Amniotic stem cell (primary cell): ENCODE data around the gene TSPAN32.
"Not testable (repeated sequence)": the region's sequence is repeated elsewhere in the genome, so short reads cannot be mapped to it uniquely, and the experiment has no call there.

ENCODE experiments used
- DNase-seq: peaks from one replicate; lab custom pipeline; 2025; lab: John Stamatoyannopoulos, UW

The TSPAN32 gene

DNA sequence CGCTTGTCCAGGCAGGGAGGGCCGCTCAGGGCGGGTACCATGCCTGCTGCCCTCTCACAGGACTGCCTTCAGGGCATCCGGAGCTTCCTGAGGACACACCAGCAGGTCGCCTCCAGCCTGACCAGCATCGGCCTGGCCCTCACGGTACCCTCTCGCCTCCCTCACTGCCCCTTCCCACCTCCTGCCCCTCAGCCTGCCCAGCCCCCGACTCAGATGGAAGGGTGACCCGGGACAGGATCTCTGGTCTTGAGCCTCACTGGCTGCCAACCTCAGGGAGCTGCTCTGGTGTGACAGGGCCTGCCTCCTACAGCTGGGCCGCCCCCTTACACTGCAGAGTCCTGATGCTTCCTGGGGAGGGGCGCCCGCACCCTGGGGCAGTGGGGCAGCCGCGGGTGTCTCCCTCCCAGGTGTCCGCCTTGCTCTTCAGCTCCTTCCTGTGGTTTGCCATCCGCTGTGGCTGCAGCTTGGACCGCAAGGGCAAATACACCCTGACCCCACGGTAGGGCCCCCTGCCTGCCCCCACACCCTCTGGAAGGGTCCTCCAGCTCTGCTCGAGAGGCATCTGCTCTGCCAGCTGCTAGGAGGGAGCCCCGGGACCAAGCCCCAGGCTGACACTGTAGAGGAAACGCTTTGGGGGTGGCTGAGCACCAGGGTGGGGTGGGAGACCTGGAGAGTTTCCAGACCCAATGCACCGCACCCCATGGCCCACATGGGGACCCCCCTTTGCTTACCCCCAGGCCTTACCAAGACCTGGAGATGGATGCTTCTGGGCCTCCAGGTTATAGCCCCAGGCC is 14.6 kb downstream of the TSPAN32 start:
- no peak for DNase-seq

- no peak for DNase-seq
Observed at GRCh38 chr11:2316963-2317244, 15.1 kb downstream of the TSPAN32 start.

DNA sequence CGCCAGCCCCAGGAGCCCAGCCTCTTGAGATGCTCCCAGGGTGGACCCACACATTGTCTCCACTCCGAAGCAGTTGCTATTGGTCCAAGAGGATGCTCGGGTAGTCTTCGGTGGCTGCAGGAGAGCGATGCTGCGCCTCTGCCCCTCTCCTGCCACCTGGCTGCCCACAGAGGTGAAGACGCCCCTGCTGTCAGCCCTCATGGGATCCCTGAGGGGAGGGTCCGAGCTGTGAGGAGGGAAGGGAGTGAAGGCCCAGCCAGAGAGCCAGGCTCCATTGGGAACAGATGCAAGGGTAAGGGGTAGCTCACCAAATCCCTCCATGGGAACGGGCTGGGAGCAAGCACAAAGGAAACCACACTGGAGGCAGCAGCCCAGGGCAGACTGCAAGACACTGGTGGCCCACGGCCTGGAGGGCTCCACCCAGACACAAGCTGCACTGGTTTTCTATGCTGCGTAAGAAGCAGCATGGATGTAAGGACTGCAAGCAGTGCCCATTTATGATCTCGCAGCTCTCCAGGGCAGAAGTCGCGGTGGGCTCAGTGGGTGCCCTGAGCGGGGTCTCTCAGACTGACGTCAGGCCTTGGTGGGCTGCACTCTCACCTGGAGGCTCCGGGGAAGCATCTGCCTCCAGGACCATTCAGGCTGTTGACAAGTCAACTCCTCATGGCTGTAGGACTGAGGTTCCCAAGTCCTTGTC is 15.7 kb downstream of the TSPAN32 start:
- no peak for DNase-seq

- no peak for DNase-seq
Observed at GRCh38 chr11:2318123-2318522, 16.3 kb downstream of the TSPAN32 start.

DNA sequence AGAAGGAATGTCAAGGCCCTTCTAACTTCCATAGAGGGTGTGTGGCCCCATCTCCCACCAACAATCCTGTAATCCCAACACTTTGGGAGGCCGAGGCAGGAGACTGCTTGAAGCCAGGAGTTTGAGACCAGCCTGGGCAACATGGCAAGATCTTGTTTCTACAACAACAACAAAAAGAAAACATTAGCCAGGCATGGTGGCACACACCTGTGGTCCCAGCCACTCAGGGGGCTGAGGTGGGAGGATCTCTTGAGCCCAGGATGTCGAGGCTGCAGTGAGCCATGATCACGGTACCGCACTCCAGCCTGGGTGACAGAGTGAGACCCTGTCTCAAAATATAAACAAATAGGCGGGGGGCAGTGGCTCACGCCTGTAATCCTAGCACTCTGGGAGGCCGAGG is 16.9 kb downstream of the TSPAN32 start:
- DNase-seq = no peak

- DNase-seq = no peak
Observed at GRCh38 chr11:2319791-2320472, 18.1 kb downstream of the TSPAN32 start.

GRCh38 chr11:2320568-2321310 is 18.9 kb downstream of the TSPAN32 start:
- DNase-seq = no peak

GRCh38 chr11:2321311-2321683 is 19.5 kb downstream of the TSPAN32 start:
- no peak for DNase-seq

DNA sequence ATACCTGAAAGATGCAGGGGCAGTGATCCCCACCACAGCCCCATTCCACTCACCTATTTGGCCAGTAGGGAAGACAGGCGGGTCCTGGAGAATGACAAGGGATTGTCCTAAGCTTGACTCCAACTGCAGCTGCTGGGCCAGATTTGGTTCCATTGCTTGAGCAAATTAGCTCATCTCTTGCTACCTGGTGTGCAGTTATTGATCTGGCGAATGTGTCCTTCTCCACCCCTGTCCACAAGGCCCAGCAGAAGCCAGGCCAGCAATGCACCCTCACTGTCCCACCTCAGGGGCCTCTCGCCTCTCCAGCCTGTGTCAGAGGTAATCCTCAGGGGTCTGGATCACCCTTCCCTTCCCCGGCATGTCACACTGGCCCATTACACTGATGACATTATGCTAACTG is 23.3 kb downstream of the TSPAN32 start:
- no peak for DNase-seq

- no peak for DNase-seq
Observed at GRCh38 chr11:2325719-2326118, 23.9 kb downstream of the TSPAN32 start.

DNA sequence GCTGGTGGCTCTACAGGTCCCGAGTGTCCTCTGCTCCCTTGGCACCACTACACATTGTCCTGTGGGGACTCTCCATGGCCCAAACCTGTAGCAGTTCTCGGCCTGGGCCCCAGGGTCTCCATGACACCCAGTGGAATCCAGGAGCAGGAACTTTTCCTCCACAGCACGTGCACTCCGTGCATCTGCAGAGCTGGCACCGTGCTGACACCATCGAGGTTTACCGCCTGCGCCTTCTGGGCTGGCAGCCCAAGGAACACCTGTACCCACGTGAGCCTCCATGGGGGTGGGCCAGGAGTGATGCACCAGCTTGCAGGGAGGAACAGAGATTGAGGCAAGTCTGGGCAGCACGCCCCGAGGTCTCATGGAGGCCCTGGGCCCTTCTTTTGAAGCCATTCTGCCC is 25.2 kb downstream of the TSPAN32 start:
- no peak for DNase-seq

DNA sequence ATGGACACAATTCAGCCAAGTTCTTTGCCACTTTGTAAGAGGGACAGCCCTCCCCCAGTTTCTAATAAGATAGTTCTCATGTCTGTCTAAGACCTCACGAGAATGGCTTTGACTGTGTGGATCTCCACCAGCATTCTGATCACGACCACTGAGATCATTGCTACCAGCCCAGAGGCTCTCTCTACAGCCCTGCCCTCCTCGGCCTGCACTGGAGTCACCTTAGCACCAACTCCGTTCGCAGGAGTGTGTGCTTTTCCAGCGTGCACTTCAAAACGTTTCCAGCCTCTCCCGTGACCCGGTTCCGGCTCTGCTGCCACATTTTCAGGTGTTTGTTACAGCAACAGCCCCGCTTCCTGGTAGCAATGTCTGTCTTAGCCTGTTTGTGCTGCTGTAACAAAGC is 26.2 kb downstream of the TSPAN32 start:
- DNase-seq = no peak

DNA sequence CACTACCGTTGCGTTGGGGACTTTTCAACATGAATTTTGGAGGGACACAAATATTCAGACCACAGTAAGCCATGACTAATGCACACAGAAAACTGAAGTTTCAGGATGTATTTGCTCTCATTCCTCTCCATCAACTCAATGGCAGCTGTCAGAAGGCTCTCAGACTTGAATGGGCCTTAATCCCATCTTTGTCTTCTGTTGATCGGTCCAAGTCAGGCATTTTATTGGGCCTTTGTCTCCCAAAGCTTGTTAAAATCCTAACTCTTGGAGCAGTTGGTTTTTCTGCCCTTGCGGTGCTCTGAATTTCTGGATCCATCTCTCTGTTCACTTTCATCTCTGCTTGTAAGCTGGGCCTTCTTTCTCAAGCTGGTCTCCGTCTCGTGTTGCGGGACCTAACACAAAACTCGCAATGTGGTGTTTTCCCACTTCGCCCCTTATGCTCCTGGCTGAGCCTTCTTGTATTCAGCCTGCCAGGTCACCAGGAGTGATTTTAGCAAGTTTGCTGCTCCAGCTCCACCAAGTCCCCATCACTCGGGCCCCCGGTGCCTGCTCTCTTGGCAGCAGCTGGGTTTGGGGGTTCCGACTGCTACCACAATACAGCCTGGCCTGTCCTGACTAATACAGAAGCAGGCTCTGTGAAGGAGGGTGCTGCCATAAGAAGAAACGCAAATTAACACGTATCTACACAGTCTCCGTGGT is 27.0 kb downstream of the TSPAN32 start:
- DNase-seq = no peak

- no peak for DNase-seq
Observed at GRCh38 chr11:2329551-2329950, 27.7 kb downstream of the TSPAN32 start.

- no peak for DNase-seq
Observed at GRCh38 chr11:2330696-2331095, 28.9 kb downstream of the TSPAN32 start.

GRCh38 chr11:2331404-2331803 is 29.6 kb downstream of the TSPAN32 start:
- DNase-seq = no peak

DNA sequence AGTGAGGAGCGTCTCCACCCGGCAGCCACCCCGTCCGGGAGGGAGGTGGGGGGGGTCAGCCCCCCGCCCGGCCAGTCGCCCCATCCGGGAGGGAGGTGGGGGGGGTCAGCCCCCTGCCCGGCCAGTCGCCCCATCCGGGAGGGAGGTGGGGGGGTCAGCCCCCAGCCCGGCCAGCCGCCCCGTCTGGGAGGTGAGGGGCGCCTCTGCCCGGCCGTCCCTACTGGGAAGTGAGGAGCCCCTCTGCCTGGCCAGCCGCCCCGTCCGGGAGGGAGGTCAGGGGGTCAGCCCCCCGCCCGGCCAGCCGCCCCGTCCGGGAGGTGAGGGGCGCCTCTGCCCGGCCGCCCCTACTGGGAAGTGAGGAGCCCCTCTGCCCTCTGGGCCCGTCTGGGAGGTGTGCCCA is 30.8 kb downstream of the TSPAN32 start:
- not testable (repeated sequence) for DNase-seq

DNA sequence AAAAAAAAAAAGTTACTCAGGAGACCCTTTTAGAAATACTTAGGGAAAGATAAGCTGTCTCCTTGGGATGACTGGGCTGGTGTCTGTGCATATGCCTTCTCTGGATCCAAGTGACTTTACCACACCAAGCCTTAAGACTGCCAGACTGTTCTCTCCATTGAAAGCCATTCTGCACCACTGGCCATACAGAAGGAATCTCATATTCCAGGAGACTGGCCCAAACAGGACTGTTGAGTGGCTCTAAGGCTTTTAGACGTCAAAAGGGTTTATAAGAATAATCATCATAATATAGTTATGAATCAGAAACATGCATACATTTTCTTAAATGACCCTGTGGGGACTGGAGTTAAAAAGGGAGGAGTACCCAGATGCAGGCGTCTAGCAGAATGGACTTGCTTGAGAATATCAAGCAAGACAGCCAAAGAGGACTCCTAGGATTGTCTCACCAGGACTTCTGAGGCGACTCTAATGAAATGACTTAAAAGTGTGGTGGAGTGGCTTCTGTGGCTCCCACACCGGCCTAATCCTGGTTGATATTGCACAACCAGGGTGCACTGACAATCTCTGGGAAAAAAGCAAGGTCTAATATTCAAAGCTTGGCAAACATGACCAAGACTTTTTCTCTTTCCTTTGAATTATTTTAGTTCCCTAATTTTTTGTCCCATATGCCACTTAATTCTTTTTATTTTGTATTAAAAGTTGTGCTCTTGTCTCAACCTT is 31.8 kb downstream of the TSPAN32 start:
- not testable (repeated sequence) for DNase-seq

DNA sequence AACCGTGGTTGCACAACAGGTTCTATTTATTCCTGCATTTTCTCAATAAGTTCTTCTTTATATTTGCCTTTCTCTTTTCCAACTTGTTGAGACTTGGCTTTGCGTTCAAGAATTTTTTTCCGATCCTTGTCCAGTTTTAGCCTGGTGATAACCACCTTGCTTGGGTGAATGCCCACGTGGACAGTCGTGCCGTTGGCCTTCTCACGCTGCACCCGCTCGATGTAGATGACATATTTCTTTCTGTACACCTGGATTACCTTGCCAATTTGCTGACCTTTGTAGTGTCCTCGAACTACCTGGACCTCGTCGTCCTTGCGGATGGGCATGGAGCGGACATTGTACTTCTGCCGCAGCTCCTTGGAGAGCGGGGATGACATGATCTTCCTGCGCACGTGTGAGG is 33.5 kb downstream of the TSPAN32 start:
- DNase-seq = not testable (repeated sequence)

GRCh38 chr11:2338760-2339159 is 36.9 kb downstream of the TSPAN32 start:
- not testable (repeated sequence) for DNase-seq

- no peak for DNase-seq
Observed at GRCh38 chr11:2342557-2342956, 40.7 kb downstream of the TSPAN32 start.
